Dorsolateral prefrontal cortex (tissue), 118 donors: ENCODE measurements around the gene PSMD9. TPM values are rescaled to one million over a fixed set of nuclear protein-coding genes. Genes with fewer than 3 reads are reported as not detected.

Experiments
- total RNA-seq, 120 experiments: library from RNA; stranded (reverse); gene quantifications; one replicate each; pipeline versions ENCODE4 v1.2.3 to v1.2.4, GENCODE V29; 2022

Gene PSMD9
- total RNA-seq, 120 experiments from 2014 or later, result 20.7 to 47.0 (median 32.4) TPM

Other genes with a start within 250 kb of the PSMD9 start
- gene MORN3, start 219.1 kb upstream of the PSMD9 start, total RNA-seq, result 10 to 100 TPM in 1 of 120 experiments, 1 to 10 TPM in 119; 1.5 to 11.8 (median 3.9) TPM
- gene TMEM120B, start 176.0 kb upstream of the PSMD9 start, total RNA-seq, result 10 to 100 TPM in 119 of 120 experiments, 1 to 10 TPM in 1; 10.0 to 30.1 (median 19.2) TPM
- gene RHOF, start 95.1 kb upstream of the PSMD9 start, total RNA-seq, result 10 to 100 TPM; 18.1 to 42.5 (median 27.4) TPM
- gene SETD1B, start 84.8 kb upstream of the PSMD9 start, total RNA-seq, result 10 to 100 TPM; 15.5 to 29.9 (median 23.0) TPM
- under 1 TPM in 19 of 120 experiments, not detected in 101; 0.29 to 0.94 (median 0.41) TPM for gene HPD, start 29.9 kb upstream of the PSMD9 start, total RNA-seq
- gene CFAP251, start 29.8 kb downstream of the PSMD9 start, total RNA-seq, result 10 to 100 TPM in 7 of 120 experiments, 1 to 10 TPM in 113; 3.0 to 12.4 (median 6.6) TPM
- gene BCL7A, start 133.1 kb downstream of the PSMD9 start, total RNA-seq, result 10 to 100 TPM; 25.2 to 50.3 (median 39.4) TPM
- gene MLXIP, start 190.0 kb downstream of the PSMD9 start, total RNA-seq, result 10 to 100 TPM; 22.2 to 78.4 (median 49.7) TPM